ENCODE measurements around the gene MAML3. TPM values are rescaled to one million over a fixed set of nuclear protein-coding genes. Genes with fewer than 3 reads are reported as not detected.

MAML3 gene
- total RNA-seq, 1 donor from 2014 or later = 0.79 TPM

DNA sequence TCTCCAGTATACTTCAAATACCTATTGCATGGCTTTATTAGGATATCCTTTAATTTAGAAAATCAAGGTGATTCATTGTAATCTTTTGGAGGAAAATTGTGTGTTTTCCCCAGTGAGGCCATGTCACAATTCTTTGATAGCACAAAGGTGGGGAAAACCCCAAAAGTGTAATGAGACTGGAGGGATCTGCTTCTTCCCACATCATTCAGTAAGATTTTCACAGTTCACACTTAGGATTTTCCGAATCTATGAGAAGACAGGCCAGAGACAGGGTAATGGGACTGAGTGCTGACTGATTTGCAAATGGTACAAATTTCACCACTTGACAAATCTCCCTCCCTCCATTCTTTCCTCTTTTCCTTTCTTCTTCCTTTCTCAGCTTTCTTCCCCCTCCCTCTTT lies 307.2 kb downstream of the MAML3 start:
- TF ChIP-seq, protein P1, sequence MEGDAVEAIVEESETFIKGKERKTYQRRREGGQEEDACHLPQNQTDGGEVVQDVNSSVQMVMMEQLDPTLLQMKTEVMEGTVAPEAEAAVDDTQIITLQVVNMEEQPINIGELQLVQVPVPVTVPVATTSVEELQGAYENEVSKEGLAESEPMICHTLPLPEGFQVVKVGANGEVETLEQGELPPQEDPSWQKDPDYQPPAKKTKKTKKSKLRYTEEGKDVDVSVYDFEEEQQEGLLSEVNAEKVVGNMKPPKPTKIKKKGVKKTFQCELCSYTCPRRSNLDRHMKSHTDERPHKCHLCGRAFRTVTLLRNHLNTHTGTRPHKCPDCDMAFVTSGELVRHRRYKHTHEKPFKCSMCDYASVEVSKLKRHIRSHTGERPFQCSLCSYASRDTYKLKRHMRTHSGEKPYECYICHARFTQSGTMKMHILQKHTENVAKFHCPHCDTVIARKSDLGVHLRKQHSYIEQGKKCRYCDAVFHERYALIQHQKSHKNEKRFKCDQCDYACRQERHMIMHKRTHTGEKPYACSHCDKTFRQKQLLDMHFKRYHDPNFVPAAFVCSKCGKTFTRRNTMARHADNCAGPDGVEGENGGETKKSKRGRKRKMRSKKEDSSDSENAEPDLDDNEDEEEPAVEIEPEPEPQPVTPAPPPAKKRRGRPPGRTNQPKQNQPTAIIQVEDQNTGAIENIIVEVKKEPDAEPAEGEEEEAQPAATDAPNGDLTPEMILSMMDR (IDR thresholded peaks at IDR 0.05; ENCODE audit: insufficient read depth, low read length, severe bottlenecking) = no peak
- Histone ChIP-seq H3K36me3 (ENCODE audit: control insufficient read depth, insufficient read depth, low read length) (no peaks in the 10 kb centered on the region), H3K4me3 (ENCODE audit: low read depth, low read length) (no peak overlapping the region), H3K27me3 (ENCODE audit: control insufficient read depth, insufficient read depth, low read length) (no peaks in the 10 kb centered on the region)
- FAIRE-seq = peak; percentile 7
- DNase-seq (ENCODE audit: low read depth) = no peak

DNA sequence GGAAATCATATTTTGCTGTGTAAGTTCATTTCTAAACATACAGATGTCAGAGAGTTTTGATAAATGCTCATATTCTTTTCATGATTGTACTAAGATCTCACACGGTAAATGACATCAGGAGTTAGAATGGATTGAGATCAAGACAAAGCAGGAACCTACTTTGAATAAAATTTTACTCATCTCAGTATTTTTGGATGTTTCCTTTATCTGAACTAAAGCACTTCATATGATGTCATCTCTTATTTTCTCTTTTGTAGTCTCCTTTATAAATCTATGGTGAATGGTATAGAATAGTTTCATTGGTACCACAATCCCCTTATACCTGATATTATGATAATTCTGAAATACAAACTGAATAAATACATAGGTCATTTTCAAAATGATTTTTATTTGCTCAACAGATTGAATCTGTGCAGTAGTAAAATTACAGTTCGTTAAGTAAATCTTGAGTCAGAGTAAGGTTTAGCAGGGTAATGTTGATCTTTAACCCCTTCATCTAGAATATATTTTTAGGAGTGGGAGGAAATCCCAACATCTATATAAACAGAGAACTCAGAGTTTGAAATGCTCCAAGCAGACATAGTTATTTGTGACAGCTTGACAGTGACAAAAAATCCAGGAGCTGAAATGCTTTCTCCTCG lies 308.4 kb downstream of the MAML3 start:
- Histone ChIP-seq H3K4me3 (ENCODE audit: low read depth, low read length) (no peak overlapping the region), H3K27me3 (ENCODE audit: control insufficient read depth, insufficient read depth, low read length) (no peaks in the 10 kb centered on the region), H3K36me3 (ENCODE audit: control insufficient read depth, insufficient read depth, low read length) (no peaks in the 10 kb centered on the region)
- DNase-seq (ENCODE audit: low read depth) = no peak
- no peak for FAIRE-seq
- TF ChIP-seq, protein P1 (IDR thresholded peaks at IDR 0.05; ENCODE audit: insufficient read depth, low read length, severe bottlenecking) = no peak

DNA sequence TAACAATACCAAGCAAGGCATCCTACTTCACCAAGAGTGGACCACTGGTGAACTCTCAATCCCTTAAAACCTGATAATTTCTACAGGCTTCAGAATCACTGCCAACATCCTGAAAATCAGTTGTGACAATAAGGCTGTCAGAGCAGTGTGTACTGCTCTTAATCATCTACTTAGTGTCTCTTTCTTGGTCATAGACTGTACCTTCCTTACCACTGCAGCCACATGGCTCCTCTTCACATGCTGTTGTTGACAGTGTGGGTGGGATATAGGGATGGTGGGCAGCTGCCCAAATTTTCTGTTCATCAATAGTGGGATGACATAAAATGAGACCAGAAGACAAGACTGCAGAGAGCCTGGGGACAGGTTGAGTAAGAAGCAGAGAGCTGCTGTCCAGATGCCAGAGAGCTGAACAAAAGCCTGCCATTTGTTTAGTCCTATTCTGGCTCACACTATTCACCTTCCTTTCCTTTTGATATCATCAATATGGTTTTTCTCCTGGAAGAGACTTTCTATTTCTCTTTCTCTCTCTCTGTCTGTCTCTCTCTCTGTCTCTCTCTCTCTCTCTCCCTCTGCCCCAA lies 309.4 kb downstream of the MAML3 start:
- FAIRE-seq (no peak), DNase-seq (ENCODE audit: low read depth) (no peak)
- H3K36me3 ChIP-seq (ENCODE audit: control insufficient read depth, insufficient read depth, low read length) = no peaks in the 10 kb centered on the region
- TF ChIP-seq, protein P1 (IDR thresholded peaks at IDR 0.05; ENCODE audit: insufficient read depth, low read length, severe bottlenecking) = no peak
- H3K27me3 ChIP-seq (ENCODE audit: control insufficient read depth, insufficient read depth, low read length) = no peaks in the 10 kb centered on the region
- H3K4me3 ChIP-seq (ENCODE audit: low read depth, low read length) = no peak overlapping the region

DNA sequence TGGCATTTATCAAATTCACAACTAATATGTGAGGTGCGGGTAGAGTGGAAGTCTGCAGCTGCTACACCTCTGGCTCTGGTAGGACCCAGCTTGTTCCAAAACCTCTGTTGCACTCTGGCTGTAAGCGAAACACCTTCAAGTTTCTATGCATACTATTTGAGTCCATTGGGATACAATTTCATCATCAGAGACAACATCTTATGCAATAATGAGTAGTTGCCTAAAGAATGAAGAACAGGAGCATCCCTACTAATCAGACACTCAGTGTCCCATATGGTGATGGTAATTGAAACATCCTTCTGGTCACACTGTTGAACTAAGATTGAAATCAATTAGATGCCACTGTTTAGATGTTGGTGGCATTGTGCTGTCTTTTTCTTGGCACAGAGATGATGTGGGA lies 309.9 kb downstream of the MAML3 start:
- Histone ChIP-seq H3K4me3 (ENCODE audit: low read depth, low read length) (no peak overlapping the region), H3K27me3 (ENCODE audit: control insufficient read depth, insufficient read depth, low read length) (no peaks in the 10 kb centered on the region), H3K36me3 (ENCODE audit: control insufficient read depth, insufficient read depth, low read length) (no peaks in the 10 kb centered on the region)
- TF ChIP-seq, protein P1 (IDR thresholded peaks at IDR 0.05; ENCODE audit: insufficient read depth, low read length, severe bottlenecking) = no peak
- no peak for FAIRE-seq
- DNase-seq (ENCODE audit: low read depth) = peak; percentile 45

DNA sequence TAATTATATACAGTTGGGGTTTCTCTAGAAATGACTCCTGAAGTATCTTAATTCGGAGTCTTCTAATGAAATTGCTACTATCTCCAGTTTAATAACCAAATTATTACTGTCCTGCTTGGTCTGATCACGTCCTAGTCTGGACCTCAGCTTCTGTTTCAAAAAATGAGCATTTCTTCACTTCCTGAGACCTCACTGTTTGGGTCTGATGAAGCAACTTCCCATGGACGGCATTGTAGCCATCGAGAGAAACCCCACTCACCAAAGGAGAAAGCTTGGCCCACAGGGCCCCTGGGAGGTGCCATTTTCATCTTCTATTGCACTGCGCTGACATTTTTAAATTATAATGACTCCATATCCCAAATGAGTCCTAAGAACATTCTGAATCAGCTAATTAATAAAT lies 310.3 kb downstream of the MAML3 start:
- Histone ChIP-seq H3K27me3 (ENCODE audit: control insufficient read depth, insufficient read depth, low read length) (no peaks in the 10 kb centered on the region), H3K4me3 (ENCODE audit: low read depth, low read length) (no peak overlapping the region), H3K36me3 (ENCODE audit: control insufficient read depth, insufficient read depth, low read length) (no peaks in the 10 kb centered on the region)
- DNase-seq (ENCODE audit: low read depth) = no peak
- TF ChIP-seq, protein P1 (IDR thresholded peaks at IDR 0.05; ENCODE audit: insufficient read depth, low read length, severe bottlenecking) = no peak
- FAIRE-seq = no peak

All from bronchial epithelial cell (primary cell).